Measurements from ENCODE around the gene MAP3K14.
A peak's percentile ranks its signal among the peaks of the same experiment; 100 is the strongest.
"Not testable (repeated sequence)": the region's sequence is repeated elsewhere in the genome, so short reads cannot be mapped to it uniquely, and the experiment has no call there.

Gene MAP3K14

DNA sequence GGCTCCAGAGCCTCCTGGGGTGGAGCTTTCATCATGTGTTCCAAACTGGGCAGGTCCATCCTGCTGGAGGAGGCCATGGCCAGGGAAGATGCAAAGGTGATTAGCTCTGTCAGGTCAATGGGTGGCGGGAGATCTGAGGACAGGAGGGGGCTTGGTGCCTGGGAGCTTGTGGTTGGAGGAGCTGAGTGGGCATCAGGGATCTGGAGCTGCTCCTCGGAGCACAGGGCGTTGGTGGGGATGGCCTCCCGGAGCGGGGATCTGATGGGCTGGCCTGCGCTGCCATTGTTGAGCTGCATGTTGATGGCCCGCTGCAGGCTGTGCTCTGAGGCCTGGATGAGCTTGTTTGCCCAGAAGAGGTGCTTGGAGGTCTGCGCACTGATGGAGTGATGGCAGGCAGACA is 61.5 kb downstream of the MAP3K14 start:
- H3K4me3 ChIP-seq (ENCODE audit: low read length): no peak overlapping the region
- TF ChIP-seq, protein P1, sequence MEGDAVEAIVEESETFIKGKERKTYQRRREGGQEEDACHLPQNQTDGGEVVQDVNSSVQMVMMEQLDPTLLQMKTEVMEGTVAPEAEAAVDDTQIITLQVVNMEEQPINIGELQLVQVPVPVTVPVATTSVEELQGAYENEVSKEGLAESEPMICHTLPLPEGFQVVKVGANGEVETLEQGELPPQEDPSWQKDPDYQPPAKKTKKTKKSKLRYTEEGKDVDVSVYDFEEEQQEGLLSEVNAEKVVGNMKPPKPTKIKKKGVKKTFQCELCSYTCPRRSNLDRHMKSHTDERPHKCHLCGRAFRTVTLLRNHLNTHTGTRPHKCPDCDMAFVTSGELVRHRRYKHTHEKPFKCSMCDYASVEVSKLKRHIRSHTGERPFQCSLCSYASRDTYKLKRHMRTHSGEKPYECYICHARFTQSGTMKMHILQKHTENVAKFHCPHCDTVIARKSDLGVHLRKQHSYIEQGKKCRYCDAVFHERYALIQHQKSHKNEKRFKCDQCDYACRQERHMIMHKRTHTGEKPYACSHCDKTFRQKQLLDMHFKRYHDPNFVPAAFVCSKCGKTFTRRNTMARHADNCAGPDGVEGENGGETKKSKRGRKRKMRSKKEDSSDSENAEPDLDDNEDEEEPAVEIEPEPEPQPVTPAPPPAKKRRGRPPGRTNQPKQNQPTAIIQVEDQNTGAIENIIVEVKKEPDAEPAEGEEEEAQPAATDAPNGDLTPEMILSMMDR (conservative IDR thresholded peaks at IDR 0.05; ENCODE audit: low read length): no peak
- no peak for DNase-seq (ENCODE audit: low read depth)

DNA sequence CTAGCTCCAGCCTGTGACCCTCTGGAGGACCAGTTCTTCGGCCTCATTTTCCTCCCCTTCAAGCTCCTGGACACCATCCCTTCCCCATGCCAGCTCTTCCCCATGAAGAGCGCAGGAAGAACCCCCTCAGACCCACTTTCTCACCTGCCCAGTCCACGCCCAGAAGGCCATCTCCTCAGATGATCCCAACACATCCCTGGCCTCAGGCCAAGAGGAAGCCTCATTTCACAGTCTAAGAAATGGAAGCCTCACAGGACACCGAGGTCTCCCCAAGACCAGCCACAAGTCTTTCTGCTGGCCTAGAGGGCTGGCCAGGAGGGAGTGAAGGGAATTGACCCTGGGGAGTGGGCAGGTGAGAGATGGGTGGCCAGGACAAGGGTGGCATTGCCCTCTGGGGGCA is 62.9 kb downstream of the MAP3K14 start:
- H3K4me3 ChIP-seq (ENCODE audit: low read length): no peak overlapping the region
- no peak for DNase-seq (ENCODE audit: low read depth)
- TF ChIP-seq, protein P1 (conservative IDR thresholded peaks at IDR 0.05; ENCODE audit: low read length): no peak

DNA sequence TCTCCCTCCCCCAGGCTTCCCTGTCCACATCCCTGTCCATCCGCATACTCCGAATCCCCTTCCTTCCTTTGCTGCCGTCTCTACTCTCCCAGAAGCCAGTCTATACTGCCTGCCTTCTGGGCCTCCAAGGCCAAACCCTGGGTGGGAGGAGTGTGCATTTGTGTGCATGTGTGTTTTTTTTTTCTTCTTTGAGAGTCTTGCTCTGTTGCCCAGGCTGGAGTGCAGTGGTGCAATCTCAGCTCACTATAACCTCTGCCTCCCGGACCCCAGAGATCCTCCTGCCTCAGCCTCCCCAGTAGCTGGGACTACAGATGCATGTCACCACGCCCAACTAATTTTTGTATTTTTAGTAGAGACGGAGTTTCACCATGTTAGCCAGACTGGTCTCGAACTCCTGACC is 63.6 kb downstream of the MAP3K14 start:
- not testable (repeated sequence) for H3K4me3 ChIP-seq (ENCODE audit: low read length); DNase-seq (ENCODE audit: low read depth)

DNA sequence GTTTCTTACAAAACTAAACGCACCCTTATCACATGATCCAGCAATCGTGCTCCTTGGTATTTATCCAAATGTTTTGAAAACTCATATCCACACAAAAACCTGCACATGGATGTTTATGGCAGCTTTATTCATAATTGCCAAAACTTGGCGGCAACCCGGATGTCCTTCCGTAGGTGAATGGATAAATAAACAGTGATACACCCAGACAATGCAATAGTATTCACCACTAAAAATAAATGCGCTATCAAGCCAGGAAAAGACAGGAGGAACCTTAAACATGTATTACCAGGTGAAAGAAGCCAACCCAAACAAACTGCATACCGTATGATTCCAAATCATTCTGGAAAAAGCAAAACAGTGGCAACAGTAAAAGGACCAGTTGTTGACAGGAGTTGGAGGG is 64.9 kb downstream of the MAP3K14 start:
- DNase-seq (ENCODE audit: low read depth): no peak
- no peak overlapping the region for H3K4me3 ChIP-seq (ENCODE audit: low read length)

DNA sequence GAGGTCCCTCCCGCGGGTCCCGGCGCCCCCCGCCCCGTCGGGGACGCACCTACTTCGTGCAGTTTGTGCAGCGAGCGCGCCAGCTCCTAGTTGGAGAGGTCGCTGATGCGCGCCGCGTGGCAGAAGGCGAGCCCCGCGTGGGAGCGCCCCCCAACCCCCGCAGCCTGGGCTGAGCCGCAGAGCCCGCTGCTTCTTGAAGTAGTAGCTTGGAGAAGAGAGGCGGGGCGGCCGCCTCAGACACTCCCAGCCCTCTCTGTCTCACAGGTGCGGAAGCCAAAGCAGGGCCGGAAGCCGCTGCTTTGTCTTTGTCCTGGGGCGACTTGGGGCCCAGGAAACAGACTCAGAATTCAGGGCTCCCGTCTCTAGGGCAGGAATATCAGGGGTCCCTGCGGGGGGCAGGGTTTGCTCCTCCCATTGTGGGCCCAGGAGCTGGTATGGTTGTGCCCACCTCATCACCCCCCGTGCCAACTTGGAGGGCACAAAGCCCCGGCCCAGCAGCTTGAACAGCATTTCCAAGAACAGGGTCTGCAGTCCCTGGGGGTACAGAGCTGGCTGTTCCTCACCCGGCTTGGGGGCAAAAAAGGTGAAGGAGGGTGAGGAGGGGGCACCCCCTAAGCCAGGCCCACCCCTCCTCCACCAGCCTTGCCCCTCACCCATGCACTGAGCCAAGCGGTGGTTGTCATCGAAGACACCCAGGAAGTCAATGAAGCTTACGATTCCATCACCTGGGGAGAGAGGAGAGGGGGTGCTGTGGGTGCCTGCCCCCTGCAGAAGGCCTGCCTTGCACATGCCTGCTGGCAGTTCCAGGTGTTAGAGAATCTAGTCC is 68.5 kb downstream of the MAP3K14 start:
- no peak overlapping the region for H3K4me3 ChIP-seq (ENCODE audit: low read length)
- TF ChIP-seq, protein P1 (conservative IDR thresholded peaks at IDR 0.05; ENCODE audit: low read length): no peak
- DNase-seq (ENCODE audit: low read depth): no peak

More for the DNA sequence above, 64.9 kb downstream of the MAP3K14 start:
- TF ChIP-seq, protein P1 (conservative IDR thresholded peaks at IDR 0.05; ENCODE audit: low read length): no peak

DNA sequence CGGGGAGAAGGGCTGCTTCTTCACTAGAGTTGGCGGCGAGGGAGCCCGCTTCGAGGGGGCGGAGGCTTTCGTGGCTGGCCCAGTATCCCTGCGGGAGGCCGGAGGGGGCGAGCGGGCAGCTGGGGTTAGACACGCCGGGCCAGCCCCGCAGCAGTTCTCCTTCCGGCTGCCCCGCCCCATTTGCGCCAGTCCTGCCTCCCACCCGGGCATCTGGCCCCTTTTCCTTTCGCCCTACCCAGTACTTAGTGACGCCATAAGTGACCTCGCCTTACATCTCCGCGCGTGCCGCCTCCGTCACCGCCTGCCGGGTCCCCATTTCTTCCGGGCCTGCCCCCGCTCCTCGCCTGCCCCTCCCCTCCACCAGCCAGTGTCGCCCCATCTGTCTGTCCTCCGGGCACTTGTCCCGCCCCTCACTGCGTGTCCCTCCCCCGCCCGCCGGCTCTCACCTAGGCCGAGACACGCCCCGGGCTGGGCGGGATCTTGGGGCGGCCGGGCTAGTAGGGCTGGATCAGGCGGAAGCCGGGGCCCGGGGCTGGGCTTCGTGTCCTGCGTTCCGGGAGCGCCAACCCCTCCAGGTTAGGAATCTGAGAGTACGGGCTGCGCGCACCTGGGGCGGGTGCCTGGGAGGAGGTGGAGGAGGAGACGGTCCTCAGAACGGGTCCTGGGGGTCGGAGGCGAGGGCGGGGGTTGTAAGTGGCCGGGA is 69.2 kb downstream of the MAP3K14 start:
- peak; percentile 38 for DNase-seq (ENCODE audit: low read depth)
- TF ChIP-seq, protein P1 (conservative IDR thresholded peaks at IDR 0.05; ENCODE audit: low read length): no peak
- H3K4me3 ChIP-seq (ENCODE audit: low read length): peak overlapping the region; percentile 52

DNA sequence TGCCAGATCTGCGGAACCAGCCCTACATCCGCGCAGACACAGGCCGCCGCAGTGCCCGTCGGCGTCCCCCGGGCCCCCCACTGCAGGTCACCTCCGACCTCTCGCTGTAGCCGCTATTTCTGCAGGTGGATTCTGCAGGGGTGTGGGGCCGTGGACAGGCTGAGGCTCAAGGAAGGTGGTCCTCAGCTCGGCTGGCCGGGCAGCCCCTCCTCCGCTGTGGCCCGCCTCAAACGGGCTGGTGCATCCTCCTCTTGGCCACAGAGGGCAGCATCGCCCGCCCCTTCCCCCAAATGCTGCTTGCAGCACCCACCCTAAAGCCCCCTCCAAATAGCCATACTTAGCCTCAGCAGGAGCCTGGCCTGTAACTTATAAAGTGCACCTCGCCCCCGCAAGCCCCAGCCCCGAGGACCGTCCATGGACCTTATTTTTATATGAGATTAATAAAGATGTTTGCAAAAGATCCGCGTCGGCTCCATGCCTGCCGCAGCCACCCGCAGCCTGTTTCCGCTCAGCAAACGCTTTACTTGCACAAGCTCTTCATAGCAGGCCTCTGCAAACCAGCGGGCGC is 69.9 kb downstream of the MAP3K14 start:
- H3K4me3 ChIP-seq (ENCODE audit: low read length): peak overlapping the region; percentile 52
- TF ChIP-seq, protein P1 (conservative IDR thresholded peaks at IDR 0.05; ENCODE audit: low read length): peak; percentile 39
- DNase-seq (ENCODE audit: low read depth): no peak
